ENCODE results near the gene TALDO1.

- TF ChIP-seq, protein P1, sequence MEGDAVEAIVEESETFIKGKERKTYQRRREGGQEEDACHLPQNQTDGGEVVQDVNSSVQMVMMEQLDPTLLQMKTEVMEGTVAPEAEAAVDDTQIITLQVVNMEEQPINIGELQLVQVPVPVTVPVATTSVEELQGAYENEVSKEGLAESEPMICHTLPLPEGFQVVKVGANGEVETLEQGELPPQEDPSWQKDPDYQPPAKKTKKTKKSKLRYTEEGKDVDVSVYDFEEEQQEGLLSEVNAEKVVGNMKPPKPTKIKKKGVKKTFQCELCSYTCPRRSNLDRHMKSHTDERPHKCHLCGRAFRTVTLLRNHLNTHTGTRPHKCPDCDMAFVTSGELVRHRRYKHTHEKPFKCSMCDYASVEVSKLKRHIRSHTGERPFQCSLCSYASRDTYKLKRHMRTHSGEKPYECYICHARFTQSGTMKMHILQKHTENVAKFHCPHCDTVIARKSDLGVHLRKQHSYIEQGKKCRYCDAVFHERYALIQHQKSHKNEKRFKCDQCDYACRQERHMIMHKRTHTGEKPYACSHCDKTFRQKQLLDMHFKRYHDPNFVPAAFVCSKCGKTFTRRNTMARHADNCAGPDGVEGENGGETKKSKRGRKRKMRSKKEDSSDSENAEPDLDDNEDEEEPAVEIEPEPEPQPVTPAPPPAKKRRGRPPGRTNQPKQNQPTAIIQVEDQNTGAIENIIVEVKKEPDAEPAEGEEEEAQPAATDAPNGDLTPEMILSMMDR (IDR thresholded peaks at IDR 0.05; ENCODE audit: low read depth, low read length, missing input control): no peak
- TF ChIP-seq, protein P2, sequence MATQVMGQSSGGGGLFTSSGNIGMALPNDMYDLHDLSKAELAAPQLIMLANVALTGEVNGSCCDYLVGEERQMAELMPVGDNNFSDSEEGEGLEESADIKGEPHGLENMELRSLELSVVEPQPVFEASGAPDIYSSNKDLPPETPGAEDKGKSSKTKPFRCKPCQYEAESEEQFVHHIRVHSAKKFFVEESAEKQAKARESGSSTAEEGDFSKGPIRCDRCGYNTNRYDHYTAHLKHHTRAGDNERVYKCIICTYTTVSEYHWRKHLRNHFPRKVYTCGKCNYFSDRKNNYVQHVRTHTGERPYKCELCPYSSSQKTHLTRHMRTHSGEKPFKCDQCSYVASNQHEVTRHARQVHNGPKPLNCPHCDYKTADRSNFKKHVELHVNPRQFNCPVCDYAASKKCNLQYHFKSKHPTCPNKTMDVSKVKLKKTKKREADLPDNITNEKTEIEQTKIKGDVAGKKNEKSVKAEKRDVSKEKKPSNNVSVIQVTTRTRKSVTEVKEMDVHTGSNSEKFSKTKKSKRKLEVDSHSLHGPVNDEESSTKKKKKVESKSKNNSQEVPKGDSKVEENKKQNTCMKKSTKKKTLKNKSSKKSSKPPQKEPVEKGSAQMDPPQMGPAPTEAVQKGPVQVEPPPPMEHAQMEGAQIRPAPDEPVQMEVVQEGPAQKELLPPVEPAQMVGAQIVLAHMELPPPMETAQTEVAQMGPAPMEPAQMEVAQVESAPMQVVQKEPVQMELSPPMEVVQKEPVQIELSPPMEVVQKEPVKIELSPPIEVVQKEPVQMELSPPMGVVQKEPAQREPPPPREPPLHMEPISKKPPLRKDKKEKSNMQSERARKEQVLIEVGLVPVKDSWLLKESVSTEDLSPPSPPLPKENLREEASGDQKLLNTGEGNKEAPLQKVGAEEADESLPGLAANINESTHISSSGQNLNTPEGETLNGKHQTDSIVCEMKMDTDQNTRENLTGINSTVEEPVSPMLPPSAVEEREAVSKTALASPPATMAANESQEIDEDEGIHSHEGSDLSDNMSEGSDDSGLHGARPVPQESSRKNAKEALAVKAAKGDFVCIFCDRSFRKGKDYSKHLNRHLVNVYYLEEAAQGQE (IDR thresholded peaks at IDR 0.05): no peak
- TF ChIP-seq SP1 (IDR thresholded peaks at IDR 0.05) (no peak), TAF1 (conservative IDR thresholded peaks at IDR 0.05) (no peak), GABPA (IDR thresholded peaks at IDR 0.05 in 1 of 2, conservative IDR thresholded peaks at IDR 0.05 in 1 of 2) (no peak), RAD21 (IDR thresholded peaks at IDR 0.05) (no peak)
- TF ChIP-seq, protein P3, sequence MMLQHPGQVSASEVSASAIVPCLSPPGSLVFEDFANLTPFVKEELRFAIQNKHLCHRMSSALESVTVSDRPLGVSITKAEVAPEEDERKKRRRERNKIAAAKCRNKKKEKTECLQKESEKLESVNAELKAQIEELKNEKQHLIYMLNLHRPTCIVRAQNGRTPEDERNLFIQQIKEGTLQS (IDR thresholded peaks at IDR 0.05): no peak
Measured at GRCh38 chr11:789943-790342, 42.7 kb downstream of the TALDO1 start, which contains the start of gene CEND1.
